Effector memory CD8-positive, alpha-beta T cell (primary cell): ENCODE measurements around the gene MST1R.
A peak's percentile ranks its signal among the peaks of the same experiment; 100 is the strongest.

Experiments used
- ATAC-seq: fragments of 150-1000 bp; cut with Tn5 transposase; replicated peaks from 2 replicates; pipeline ENCODE4 v1.10.0; 2021; ENCODE audit warnings: mild to moderate bottlenecking, moderate library complexity
- DNase-seq, 3 experiments: peaks; one replicate each; pipeline ENCODE4 v3.0.0; 2021
- H3K27ac Mint-ChIP-seq, 2 donors: one replicate each; pipeline ENCODE4 v1.8.0; 2022; ENCODE audit warnings: mild to moderate bottlenecking in 2 of 2, mixed read lengths in 2 of 2, moderate library complexity in 2 of 2
- H3K27me3 Mint-ChIP-seq, 2 donors: one replicate each; pipeline ENCODE4 v1.8.0; 2022; ENCODE audit warnings: mixed read lengths in 2 of 2
- H3K36me3 Mint-ChIP-seq: one replicate; pipeline ENCODE4 v1.8.0; 2022; ENCODE audit warnings: mild to moderate bottlenecking, moderate library complexity, mixed read lengths; ENCODE audit not compliant: insufficient read depth
- H3K4me1 Mint-ChIP-seq, 2 donors: one replicate each; pipeline ENCODE4 v1.8.0; 2022; ENCODE audit warnings: low read depth in 2 of 2, mixed read lengths in 2 of 2
- H3K4me3 Mint-ChIP-seq, 2 donors: one replicate each; pipeline ENCODE4 v1.8.0; 2022; ENCODE audit warnings: mild to moderate bottlenecking in 2 of 2, mixed read lengths in 2 of 2, moderate library complexity in 2 of 2
- H3K9me3 Mint-ChIP-seq, 2 donors: one replicate each; pipeline ENCODE4 v1.8.0; 2022; ENCODE audit warnings: mixed read lengths in 2 of 2

Gene MST1R

GRCh38 chr3:49865198-49865784 is 38.4 kb downstream of the MST1R start:
- no peaks in the 10 kb centered on the region for H3K9me3 Mint-ChIP-seq
- peaks cover 51 to 78% of the 10 kb centered on the region in 2 donors for H3K27me3 Mint-ChIP-seq
- no peak overlapping the region for H3K4me3 Mint-ChIP-seq
- H3K36me3 Mint-ChIP-seq = peaks cover 3% of the 10 kb centered on the region
- no peak overlapping the region for H3K27ac Mint-ChIP-seq
- H3K4me1 Mint-ChIP-seq = peaks cover 0 to 5% of the 10 kb centered on the region in 2 donors
- no peak for DNase-seq
- ATAC-seq = no peak

GRCh38 chr3:49864505-49864904 is 39.2 kb downstream of the MST1R start:
- Mint-ChIP-seq H3K4me3 (no peak overlapping the region), H3K27ac (no peak overlapping the region), H3K4me1 (peaks cover 0 to 3% of the 10 kb centered on the region in 2 donors), H3K9me3 (no peaks in the 10 kb centered on the region), H3K27me3 (peaks cover 51 to 75% of the 10 kb centered on the region in 2 donors), H3K36me3 (peaks cover 3% of the 10 kb centered on the region)
- DNase-seq = no peak
- ATAC-seq = no peak

DNA sequence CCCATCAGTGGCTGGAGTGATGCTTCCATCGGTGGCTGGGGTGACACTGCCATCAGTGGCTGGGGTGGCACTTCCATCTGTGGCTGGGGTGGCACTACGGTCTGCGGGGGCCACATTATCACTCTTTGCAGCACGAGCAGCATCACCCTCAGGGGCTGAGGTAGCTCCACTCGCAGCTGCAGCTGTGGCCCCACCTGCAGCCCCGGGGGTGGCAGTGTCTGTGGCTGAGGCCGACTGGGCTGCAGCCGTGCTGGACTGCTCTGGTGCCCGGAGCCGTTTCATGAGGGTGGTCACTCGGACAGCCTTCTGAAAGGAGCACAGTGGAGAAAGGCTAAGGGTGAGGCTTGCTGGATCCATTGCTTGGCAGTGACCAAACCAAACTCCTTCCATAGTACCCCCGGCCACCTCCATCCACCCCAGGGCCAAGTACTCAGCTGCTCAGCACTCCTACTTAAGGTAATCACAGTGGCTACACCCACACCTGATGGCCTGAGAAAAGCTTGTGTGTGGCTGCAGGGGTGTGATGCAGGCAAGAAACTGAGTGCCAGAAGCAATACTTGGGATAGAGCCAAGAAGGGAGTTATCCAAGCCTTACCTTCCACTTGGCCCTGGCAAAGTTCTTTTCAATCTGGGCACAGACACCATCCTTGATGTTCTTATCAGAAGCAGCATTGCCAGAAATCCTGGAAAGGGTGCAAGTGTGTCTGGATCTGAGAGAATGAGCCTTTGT is 43.9 kb downstream of the MST1R start:
- no peak for DNase-seq
- Mint-ChIP-seq H3K27ac (no peak overlapping the region), H3K27me3 (peaks cover 13 to 32% of the 10 kb centered on the region in 2 donors), H3K4me3 (no peak overlapping the region), H3K4me1 (peaks cover 5 to 7% of the 10 kb centered on the region in 2 donors), H3K36me3 (no peaks in the 10 kb centered on the region), H3K9me3 (no peaks in the 10 kb centered on the region)
- no peak for ATAC-seq

DNA sequence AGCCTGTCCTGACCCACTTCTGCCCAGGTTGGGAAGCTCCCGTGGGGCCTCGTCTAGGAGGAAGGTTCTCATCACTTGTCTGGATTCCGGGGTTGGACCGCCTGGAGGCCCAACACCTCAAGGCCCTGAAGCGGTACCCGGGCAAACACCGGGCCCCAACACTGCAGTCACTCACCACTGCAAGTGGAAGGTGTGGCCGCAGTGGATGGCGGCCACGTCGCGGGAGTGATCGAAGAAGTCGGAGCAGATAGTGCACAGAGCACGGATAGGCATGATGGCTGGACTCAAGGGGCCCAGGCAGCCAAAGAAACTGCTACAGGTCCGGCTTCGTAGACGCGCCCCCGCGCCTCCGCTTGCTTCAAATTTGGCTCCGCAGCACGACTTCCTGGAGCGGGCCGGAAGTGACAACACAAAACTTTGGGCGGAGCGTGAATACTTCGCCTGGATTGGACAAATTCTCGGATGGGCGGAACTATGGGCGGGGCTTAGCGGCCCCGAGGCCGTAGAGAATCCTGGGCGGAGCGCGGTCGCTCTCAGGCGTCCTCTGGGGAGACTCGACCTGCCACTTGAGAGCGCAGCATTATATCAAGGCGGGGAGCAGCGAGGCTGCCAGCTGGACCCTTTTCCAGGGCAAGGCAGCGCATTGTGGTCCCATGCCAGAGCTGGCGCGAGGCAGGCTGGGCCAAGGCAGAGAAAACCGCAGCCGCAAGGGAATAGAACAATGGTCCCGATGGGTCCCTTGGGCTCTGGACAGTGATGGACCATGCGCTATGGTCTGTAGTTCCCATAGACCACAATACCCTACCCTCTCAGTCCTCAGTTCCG is 47.3 kb downstream of the MST1R start, which contains the start of gene TRAIP:
Gene TRAIP, minus strand, starts transcription at position 384 of the 825 bp plus-strand sequence. Its CDS starts 111 bp downstream, at position 273.
- Mint-ChIP-seq H3K36me3 (no peaks in the 10 kb centered on the region), H3K27ac (peak within 1 kb of the TSS; percentile 92 to 93), H3K27me3 (peaks cover 0 to 2% of the 10 kb centered on the region in 2 donors), H3K9me3 (no peaks in the 10 kb centered on the region), H3K4me3 (peak within 1 kb of the TSS; percentile 84 to 93), H3K4me1 (peaks cover 5 to 7% of the 10 kb centered on the region in 2 donors)
- ATAC-seq = peak; percentile 99
- peak; percentile 94 to 95 (median 95) for DNase-seq

- Mint-ChIP-seq H3K27me3 (no peaks in the 10 kb centered on the region), H3K4me3 (peak overlapping the region; percentile 84 to 93), H3K36me3 (no peaks in the 10 kb centered on the region), H3K27ac (peak overlapping the region in 1 of 2 donors; percentile 93), H3K4me1 (peaks cover 5 to 7% of the 10 kb centered on the region in 2 donors), H3K9me3 (no peaks in the 10 kb centered on the region)
- ATAC-seq = no peak
- DNase-seq = no peak
Measured at GRCh38 chr3:49855662-49856061, 48.0 kb downstream of the MST1R start.

GRCh38 chr3:49845694-49846093 is 58.0 kb downstream of the MST1R start:
- DNase-seq = no peak
- H3K27me3 Mint-ChIP-seq = no peaks in the 10 kb centered on the region
- H3K9me3 Mint-ChIP-seq = no peaks in the 10 kb centered on the region
- no peak overlapping the region for H3K4me3 Mint-ChIP-seq
- H3K4me1 Mint-ChIP-seq = no peaks in the 10 kb centered on the region
- no peaks in the 10 kb centered on the region for H3K36me3 Mint-ChIP-seq
- no peak overlapping the region for H3K27ac Mint-ChIP-seq
- ATAC-seq = no peak

DNA sequence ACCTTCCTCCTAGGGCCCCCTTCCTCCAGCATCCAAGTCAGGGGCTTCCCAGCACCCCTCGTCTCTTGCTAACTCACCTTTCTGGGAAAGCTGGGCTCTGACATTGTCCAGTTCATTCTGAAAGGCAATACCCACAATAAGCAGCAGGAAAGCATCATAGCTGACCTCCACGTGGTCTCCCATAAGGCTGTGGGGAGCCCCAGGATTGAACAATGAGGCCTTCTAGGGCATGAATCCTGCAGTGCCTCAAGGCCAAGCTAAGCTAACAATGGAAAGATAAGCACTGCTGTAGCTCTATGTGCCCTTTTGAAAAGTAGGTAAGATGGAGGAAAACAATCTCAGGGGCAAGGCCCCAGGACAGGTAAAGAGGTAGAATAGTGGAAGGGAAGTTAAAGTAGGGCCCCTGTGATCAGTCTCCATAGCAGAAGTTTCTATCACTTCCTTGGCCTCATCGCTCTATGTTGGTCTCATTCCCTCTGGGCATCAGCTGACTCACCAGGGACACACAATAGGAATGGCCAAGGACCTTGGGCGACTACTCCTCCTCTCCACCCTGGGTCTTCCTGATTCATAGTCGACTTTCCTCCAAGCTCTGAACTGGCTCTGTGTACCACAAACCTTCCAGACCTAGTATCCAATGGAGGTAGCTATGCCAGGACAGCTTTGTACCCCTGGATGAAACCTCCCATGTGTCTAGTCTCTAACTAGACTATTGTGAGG is 59.0 kb downstream of the MST1R start:
- H3K36me3 Mint-ChIP-seq = no peaks in the 10 kb centered on the region
- no peaks in the 10 kb centered on the region for H3K27me3 Mint-ChIP-seq
- H3K9me3 Mint-ChIP-seq = no peaks in the 10 kb centered on the region
- H3K4me1 Mint-ChIP-seq = no peaks in the 10 kb centered on the region
- no peak for ATAC-seq
- peak overlapping the region in 1 of 2 donors; percentile 52 for H3K27ac Mint-ChIP-seq
- no peak overlapping the region for H3K4me3 Mint-ChIP-seq
- no peak for DNase-seq

- Mint-ChIP-seq H3K36me3 (no peaks in the 10 kb centered on the region), H3K9me3 (no peaks in the 10 kb centered on the region), H3K27ac (peak overlapping the region in 1 of 2 donors; percentile 52), H3K27me3 (no peaks in the 10 kb centered on the region), H3K4me1 (no peaks in the 10 kb centered on the region), H3K4me3 (no peak overlapping the region)
- no peak for DNase-seq
- ATAC-seq = no peak
Measured at GRCh38 chr3:49842843-49843517, 60.7 kb downstream of the MST1R start.

GRCh38 chr3:49841806-49842205 is 61.9 kb downstream of the MST1R start:
- no peaks in the 10 kb centered on the region for H3K27me3 Mint-ChIP-seq
- no peaks in the 10 kb centered on the region for H3K9me3 Mint-ChIP-seq
- H3K4me3 Mint-ChIP-seq = no peak overlapping the region
- DNase-seq = no peak
- no peaks in the 10 kb centered on the region for H3K4me1 Mint-ChIP-seq
- no peaks in the 10 kb centered on the region for H3K36me3 Mint-ChIP-seq
- peak overlapping the region in 1 of 2 donors; percentile 32 for H3K27ac Mint-ChIP-seq
- no peak for ATAC-seq

DNA sequence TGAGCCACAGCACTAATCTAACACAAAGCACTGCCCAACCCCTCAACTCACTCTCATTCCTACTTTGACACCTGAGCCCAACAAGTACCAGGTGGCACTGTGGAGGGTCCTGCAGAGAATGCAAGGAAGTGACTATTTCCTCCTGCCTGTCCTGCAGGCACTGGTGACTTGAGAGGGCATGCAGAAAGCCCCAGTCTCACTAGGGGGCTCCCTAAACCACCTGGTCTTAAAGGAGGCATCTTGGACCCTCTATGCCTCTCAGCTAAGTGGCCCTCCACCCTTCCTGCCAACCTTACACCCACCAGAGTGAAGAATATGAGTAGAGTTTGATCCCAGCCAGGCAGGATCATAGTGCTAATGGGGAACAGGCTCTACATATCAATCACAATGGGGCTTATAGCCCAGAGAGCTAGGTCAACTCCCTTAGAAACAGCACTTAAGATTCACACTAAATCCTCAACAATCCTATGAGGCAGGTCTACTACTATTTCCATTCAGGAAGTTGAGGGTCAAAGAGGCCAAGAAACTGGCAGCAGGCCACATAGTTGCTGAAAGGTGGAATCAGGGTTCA is 62.5 kb downstream of the MST1R start:
- no peaks in the 10 kb centered on the region for H3K4me1 Mint-ChIP-seq
- no peaks in the 10 kb centered on the region for H3K36me3 Mint-ChIP-seq
- no peak overlapping the region for H3K4me3 Mint-ChIP-seq
- H3K27me3 Mint-ChIP-seq = no peaks in the 10 kb centered on the region
- DNase-seq (no peak), ATAC-seq (no peak)
- no peak overlapping the region for H3K27ac Mint-ChIP-seq
- H3K9me3 Mint-ChIP-seq = no peaks in the 10 kb centered on the region

- Mint-ChIP-seq H3K36me3 (no peaks in the 10 kb centered on the region), H3K9me3 (no peaks in the 10 kb centered on the region), H3K27me3 (no peaks in the 10 kb centered on the region), H3K27ac (no peak overlapping the region), H3K4me3 (no peak overlapping the region), H3K4me1 (no peaks in the 10 kb centered on the region)
- ATAC-seq = no peak
- no peak for DNase-seq
Measured at GRCh38 chr3:49840388-49840787, 63.3 kb downstream of the MST1R start.

DNA sequence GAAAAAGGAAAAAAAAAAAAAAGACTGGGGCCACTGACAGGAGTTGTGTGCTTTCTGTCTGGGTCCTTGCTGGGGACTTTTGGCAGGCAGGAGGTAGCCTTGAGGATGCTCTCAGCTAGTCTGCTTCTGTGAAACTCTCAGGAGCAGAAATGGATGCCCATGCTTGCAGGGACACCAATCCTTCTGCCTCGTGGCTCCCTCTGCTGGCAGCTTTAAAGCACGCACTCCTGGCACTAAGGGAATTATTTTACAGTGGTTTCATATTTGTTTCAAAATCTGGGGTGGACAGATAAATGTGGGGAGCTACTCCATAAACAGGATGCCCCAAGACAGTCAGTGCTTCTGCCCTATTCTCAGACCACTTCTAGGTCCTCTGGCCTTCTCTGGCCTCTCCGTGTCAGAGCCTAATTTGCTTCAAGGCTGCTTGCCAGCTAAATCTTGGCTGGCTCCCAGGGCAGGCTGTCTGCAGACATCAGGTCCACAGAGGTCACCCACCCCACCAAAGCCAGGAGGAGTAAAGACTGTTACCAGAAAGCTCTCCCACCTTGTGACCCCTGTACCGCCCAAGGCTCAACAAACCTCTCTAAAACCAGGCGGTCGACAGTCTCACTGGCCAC is 64.4 kb downstream of the MST1R start:
- H3K4me1 Mint-ChIP-seq = no peaks in the 10 kb centered on the region
- no peaks in the 10 kb centered on the region for H3K9me3 Mint-ChIP-seq
- H3K4me3 Mint-ChIP-seq = no peak overlapping the region
- peak; percentile 99 for ATAC-seq
- H3K27me3 Mint-ChIP-seq = no peaks in the 10 kb centered on the region
- no peaks in the 10 kb centered on the region for H3K36me3 Mint-ChIP-seq
- peak; percentile 76 to 80 (median 78) for DNase-seq
- peak overlapping the region in 1 of 2 donors; percentile 10 for H3K27ac Mint-ChIP-seq
